AG10803 (cell line): ENCODE data around the gene ACBD3.

Experiments
- DNase-seq: peaks from one replicate; pipeline ENCODE4 v3.0.0; 2010; ENCODE audit warnings: low read depth
- H3K4me3 ChIP-seq: 2 replicates; pipeline ENCODE4 v1.5.1; 2011; ENCODE audit warnings: mild to moderate bottlenecking, low read length, control low read depth
- TF ChIP-seq, protein P1 (sequence below): conservative IDR thresholded peaks from 2 replicates; pipeline ENCODE4 v1.5.1; 2011; ENCODE audit warnings: mild to moderate bottlenecking, low read length, control low read depth, inconsistent platforms

ACBD3 gene

DNA sequence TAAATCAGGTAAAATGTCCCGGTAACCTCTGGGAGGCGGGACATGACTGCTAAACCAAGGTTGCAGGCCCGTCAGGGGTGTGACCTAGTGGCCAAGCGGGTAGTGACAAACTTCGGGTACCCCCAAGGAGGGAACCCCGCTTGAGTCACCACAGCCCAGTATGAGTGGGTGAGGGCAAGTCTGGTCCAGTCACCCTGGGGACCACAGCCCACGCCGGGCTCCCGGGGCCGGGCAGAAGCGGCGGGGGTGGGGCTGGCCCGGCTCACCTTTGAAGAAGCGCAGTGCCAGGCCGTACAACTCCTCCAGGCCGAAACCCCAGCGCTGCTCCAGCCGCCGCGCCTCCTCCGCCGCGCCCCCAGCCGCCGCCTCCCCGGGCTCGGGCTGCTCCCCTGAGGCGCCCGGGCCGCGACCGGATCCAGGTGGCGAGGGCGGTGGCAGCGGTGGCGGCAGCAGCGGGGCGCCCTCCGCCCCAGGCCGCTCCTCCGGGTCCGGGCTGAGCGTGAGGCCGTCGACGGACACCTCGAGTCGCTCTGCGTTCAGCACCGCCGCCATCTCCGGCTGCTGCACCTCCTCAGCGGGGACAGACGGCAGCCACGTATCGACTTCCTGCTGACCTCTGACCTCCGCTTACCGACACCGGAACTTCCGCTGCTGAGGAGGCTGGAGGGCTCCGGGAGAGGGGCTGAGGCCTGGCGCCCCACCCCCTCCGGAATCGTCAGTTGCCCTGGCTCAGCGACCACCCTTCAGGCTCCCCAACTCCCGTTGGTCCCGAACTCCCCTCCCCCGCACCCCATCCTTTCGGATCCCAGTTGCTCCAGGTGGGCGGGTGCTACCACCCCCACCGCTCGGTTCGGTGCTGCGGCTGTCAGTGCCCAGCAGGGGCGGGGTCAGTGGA, at the start of gene ACBD3:
TSS of gene ACBD3 (minus strand) at position 618 of the 895 bp plus-strand sequence. CDS start at position 552, 66 bp downstream.
- TF ChIP-seq, protein P1, sequence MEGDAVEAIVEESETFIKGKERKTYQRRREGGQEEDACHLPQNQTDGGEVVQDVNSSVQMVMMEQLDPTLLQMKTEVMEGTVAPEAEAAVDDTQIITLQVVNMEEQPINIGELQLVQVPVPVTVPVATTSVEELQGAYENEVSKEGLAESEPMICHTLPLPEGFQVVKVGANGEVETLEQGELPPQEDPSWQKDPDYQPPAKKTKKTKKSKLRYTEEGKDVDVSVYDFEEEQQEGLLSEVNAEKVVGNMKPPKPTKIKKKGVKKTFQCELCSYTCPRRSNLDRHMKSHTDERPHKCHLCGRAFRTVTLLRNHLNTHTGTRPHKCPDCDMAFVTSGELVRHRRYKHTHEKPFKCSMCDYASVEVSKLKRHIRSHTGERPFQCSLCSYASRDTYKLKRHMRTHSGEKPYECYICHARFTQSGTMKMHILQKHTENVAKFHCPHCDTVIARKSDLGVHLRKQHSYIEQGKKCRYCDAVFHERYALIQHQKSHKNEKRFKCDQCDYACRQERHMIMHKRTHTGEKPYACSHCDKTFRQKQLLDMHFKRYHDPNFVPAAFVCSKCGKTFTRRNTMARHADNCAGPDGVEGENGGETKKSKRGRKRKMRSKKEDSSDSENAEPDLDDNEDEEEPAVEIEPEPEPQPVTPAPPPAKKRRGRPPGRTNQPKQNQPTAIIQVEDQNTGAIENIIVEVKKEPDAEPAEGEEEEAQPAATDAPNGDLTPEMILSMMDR = no peak
- peak within 1 kb of the TSS; percentile 97 for H3K4me3 ChIP-seq
- peak; percentile 85 for DNase-seq

DNA sequence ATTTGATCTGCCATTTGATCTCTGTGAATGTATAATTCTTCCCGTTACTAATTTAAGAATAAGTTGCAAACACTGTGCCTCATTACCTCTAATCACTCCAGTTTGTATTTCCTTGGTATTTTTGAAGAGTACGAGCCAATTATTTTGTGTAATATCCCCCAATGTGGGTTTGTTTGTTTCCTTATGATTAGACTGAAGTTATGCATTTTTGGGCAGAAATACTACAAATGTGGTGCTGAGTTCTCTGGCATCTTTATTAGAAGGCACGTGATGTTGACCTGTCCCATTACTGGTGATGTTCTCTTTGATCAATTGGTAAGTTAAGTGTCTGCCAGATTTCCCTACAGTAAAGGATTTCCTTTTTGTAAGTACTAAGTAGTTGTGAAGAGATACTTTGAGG, 47.3 kb upstream of the ACBD3 start:
- H3K4me3 ChIP-seq = no peak overlapping the region
- TF ChIP-seq, protein P1 = no peak
- no peak for DNase-seq

DNA sequence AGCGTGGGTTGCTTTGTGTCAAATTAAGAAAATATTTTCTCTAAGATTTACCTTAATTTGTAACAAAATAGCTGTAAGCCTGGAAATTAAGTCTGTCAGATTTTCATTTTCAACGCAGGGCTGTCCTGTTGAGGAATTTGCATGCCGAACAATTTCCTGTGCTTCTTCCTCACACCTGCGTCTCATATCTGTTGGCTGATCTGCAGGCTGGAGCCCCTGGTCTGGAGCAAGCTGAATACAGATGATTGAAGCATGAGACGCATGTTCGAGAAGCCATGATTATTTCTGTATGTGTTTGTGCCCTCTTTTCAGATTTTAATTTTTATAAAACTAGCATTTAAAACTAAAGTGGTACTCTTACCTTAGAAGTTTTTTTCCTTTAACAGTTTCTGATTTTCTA, 46.8 kb upstream of the ACBD3 start:
- no peak for DNase-seq
- H3K4me3 ChIP-seq = no peak overlapping the region
- TF ChIP-seq, protein P1 = no peak

DNA sequence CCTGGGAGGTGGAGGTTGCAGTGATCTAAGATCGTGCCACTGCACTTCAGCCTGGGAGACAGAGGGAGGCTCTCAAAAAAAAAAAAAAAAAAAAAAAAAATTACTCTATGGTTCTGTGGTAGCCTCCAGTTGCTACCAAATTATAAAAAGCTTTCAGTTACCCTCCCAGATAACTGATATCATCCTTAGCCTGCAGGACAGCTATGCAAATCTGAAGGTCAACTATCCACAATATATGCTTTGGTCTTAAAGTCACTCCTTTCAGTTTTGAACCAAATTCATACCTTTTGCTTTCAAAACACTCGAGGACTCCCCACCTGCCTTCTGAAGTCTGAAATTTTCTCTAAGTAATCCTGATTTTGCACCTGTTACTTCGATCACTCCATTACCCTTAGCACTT, 40.1 kb upstream of the ACBD3 start:
- DNase-seq = no peak
- no peak overlapping the region for H3K4me3 ChIP-seq
- TF ChIP-seq, protein P1 = no peak

DNA sequence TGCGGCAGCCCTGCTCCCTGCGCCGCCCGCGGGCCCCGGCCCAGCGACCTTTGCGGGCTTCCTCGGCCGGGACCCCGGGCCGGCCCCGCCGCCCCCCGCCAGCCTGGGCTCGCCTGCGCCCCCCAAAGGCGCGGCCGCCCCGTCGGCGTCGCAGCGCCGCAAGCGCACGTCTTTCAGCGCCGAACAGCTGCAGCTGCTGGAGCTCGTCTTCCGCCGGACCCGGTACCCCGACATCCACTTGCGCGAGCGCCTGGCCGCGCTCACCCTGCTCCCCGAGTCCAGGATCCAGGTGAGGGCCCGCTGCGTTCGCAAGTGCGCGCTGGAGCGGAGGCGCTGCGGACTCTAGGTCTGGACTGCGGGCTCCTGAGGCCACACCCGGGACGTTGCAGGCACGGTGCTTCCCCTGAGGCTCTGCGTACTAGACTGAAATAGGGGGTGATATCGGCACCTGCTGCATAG, 37.3 kb upstream of the ACBD3 start:
- no peak for DNase-seq
- peak overlapping the region; percentile 50 for H3K4me3 ChIP-seq
- TF ChIP-seq, protein P1 = no peak

DNA sequence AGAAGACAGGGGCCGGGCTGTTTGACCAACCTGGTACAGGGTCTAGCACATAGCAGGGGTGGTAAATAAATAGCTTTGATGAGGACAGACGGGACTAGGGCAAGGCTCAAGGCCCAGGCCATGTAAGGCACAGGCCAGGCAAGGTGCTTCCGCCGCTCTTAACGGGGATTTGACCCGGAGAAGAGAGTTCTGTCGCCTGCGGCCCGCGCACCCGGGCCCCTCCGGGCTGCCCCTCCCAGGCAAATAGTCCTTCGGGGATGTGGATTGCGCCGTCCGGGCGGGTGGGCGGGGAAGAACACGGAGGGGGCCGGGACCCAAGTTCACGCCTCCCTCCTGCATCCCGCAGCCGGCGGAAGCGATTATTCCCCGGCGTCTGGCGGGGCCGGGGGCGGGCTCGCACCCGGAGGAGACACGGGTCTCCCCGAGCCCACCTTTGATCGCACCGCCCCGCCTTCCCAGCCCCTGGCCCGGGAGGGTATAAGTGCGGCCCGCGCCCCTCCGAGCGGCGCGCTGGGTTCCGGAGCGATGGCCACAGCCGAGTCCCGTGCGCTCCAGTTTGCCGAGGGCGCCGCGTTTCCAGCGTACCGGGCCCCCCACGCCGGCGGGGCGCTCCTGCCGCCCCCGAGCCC, 36.7 kb upstream of the ACBD3 start, which contains the start of gene MIXL1:
TSS of gene MIXL1 (plus strand) at position 508 of the 629 bp plus-strand sequence. CDS start at position 526, 18 bp downstream.
- TF ChIP-seq, protein P1 = no peak
- DNase-seq = no peak
- peak within 1 kb of the TSS; percentile 50 for H3K4me3 ChIP-seq
